KBM-7 (cell line): ENCODE results near the gene SORCS2.

Experiments used
- DNase-seq: peaks from one replicate; pipeline ENCODE4 v3.0.0-alpha.2; 2015
- in situ Hi-C: fragments of 300-500 bp; cut with MboI; formaldehyde crosslinking; loops from 2 replicates; pipeline ENCODE4 v1.14.3; 2020; ENCODE audit warnings: low sequenced_read_pairs, low pct_unique_long_range_greater_than_20kb, mixed read lengths

Gene SORCS2

GRCh38 chr4:7732263-7732662 lies 539.9 kb downstream of the SORCS2 start:
- in situ Hi-C loops = no loop called here
- DNase-seq = no peak

- no peak for DNase-seq
- in situ Hi-C loops = no loop called here
These were observed 540.9 kb downstream of the SORCS2 start for GRCh38 chr4:7733201-7733600.

- no peak for DNase-seq
- in situ Hi-C loops = no loop called here
These were observed 541.7 kb downstream of the SORCS2 start for GRCh38 chr4:7733801-7734650.

- no peak for DNase-seq
- in situ Hi-C loops = no loop called here
These were observed 542.4 kb downstream of the SORCS2 start for GRCh38 chr4:7734651-7735260.

GRCh38 chr4:7735395-7735794 lies 543.1 kb downstream of the SORCS2 start:
- in situ Hi-C loops = no loop called here
- DNase-seq = no peak

- in situ Hi-C loops = no loop called here
- DNase-seq = no peak
These were observed 543.6 kb downstream of the SORCS2 start for GRCh38 chr4:7735961-7736360.

GRCh38 chr4:7736436-7737267 lies 544.3 kb downstream of the SORCS2 start:
- no peak for DNase-seq
- in situ Hi-C loops = no loop called here

GRCh38 chr4:7737268-7737645 lies 544.9 kb downstream of the SORCS2 start:
- no peak for DNase-seq
- in situ Hi-C loops = no loop called here

GRCh38 chr4:7737752-7738457 lies 545.6 kb downstream of the SORCS2 start:
- DNase-seq = no peak
- in situ Hi-C loops = no loop called here

- in situ Hi-C loops = no loop called here
- peak; percentile 40 for DNase-seq
These were observed 546.2 kb downstream of the SORCS2 start for GRCh38 chr4:7738458-7739076.

- DNase-seq = no peak
- in situ Hi-C loops = no loop called here
These were observed 547.0 kb downstream of the SORCS2 start for GRCh38 chr4:7739077-7739917.

- DNase-seq = no peak
- in situ Hi-C loops = no loop called here
These were observed 547.9 kb downstream of the SORCS2 start for GRCh38 chr4:7739918-7740865.

GRCh38 chr4:7740866-7741525 lies 548.7 kb downstream of the SORCS2 start:
- DNase-seq = no peak
- in situ Hi-C loops = no loop called here

- no peak for DNase-seq
- in situ Hi-C loops = no loop called here
These were observed 549.8 kb downstream of the SORCS2 start for GRCh38 chr4:7741946-7742806.

- no peak for DNase-seq
- in situ Hi-C loops = no loop called here
These were observed 550.5 kb downstream of the SORCS2 start for GRCh38 chr4:7742807-7743280.
